Neutrophil (primary cell): ENCODE measurements around the gene MARVELD1.
A peak's percentile ranks its signal among the peaks of the same experiment; 100 is the strongest.

ENCODE experiments used
- H3K27ac ChIP-seq: fragments of 200-600 bp; sonication (generic); 2 replicates; pipeline ENCODE4 v1.5.1; 2016; ENCODE audit warnings: mild to moderate bottlenecking, moderate library complexity
- H3K27me3 ChIP-seq: fragments of 200-600 bp; sonication (generic); 2 replicates; pipeline ENCODE4 v1.6.0; 2016; ENCODE audit warnings: mild to moderate bottlenecking
- H3K36me3 ChIP-seq: fragments of 200-600 bp; sonication (generic); 2 replicates; pipeline ENCODE4 v1.5.1; 2017
- H3K4me1 ChIP-seq, 2 experiments: fragments of 200-600 bp in 1 of 2; sonication (generic) in 1 of 2; 1 replicate in 1 of 2; 2 replicates in 1 of 2; pipeline versions ENCODE4 v1.5.1 to v1.6.1; 2013 to 2016; ENCODE audit warnings: low read depth in 1 of 2, low read length in 1 of 2, mild to moderate bottlenecking in 1 of 2, moderate library complexity in 1 of 2; ENCODE audit not compliant: control insufficient read depth in 1 of 2, insufficient read depth in 1 of 2
- H3K4me3 ChIP-seq, 2 experiments: fragments of 200-600 bp in 1 of 2; sonication (generic) in 1 of 2; 1 replicate in 1 of 2; 2 replicates in 1 of 2; pipeline ENCODE4 v1.5.1; 2013 to 2016; ENCODE audit warnings: low read depth in 1 of 2, low read length in 1 of 2, mild to moderate bottlenecking in 1 of 2, moderate library complexity in 1 of 2
- H3K9me3 ChIP-seq: fragments of 200-600 bp; sonication (generic); 2 replicates; pipeline ENCODE4 v1.5.1; 2016
- TF ChIP-seq, protein P1 (sequence below): fragments of 200-600 bp; sonication (generic); IDR thresholded peaks from 2 replicates; pipeline ENCODE4 v1.5.1; 2016; ENCODE audit warnings: antibody characterized with exemption

The MARVELD1 gene

DNA sequence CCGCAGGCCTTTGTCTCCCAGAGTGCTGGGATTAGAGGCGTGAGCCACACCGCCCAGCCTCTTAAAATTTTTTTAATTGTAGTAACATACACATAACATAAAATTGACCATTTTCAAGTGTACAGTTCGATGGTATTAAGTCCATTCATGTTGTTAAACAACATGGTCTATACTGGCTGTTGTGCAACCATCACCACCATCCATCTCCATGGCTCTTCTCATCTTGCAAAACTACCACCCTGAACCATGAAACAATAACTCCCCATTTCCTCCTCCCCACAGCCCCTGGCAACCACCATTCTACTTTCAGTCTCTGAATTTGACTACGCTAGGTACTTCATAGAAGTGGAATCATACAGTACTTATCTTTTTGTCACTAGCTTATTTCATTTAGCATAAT, 15.5 kb downstream of the MARVELD1 start:
- Histone ChIP-seq H3K27me3 (no peaks in the 10 kb centered on the region), H3K4me3 (no peak overlapping the region), H3K36me3 (no peaks in the 10 kb centered on the region), H3K27ac (no peak overlapping the region), H3K9me3 (no peaks in the 10 kb centered on the region), H3K4me1 (peaks cover 0 to 4% of the 10 kb centered on the region in 2 experiments)
- TF ChIP-seq, protein P1, sequence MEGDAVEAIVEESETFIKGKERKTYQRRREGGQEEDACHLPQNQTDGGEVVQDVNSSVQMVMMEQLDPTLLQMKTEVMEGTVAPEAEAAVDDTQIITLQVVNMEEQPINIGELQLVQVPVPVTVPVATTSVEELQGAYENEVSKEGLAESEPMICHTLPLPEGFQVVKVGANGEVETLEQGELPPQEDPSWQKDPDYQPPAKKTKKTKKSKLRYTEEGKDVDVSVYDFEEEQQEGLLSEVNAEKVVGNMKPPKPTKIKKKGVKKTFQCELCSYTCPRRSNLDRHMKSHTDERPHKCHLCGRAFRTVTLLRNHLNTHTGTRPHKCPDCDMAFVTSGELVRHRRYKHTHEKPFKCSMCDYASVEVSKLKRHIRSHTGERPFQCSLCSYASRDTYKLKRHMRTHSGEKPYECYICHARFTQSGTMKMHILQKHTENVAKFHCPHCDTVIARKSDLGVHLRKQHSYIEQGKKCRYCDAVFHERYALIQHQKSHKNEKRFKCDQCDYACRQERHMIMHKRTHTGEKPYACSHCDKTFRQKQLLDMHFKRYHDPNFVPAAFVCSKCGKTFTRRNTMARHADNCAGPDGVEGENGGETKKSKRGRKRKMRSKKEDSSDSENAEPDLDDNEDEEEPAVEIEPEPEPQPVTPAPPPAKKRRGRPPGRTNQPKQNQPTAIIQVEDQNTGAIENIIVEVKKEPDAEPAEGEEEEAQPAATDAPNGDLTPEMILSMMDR: no peak

DNA sequence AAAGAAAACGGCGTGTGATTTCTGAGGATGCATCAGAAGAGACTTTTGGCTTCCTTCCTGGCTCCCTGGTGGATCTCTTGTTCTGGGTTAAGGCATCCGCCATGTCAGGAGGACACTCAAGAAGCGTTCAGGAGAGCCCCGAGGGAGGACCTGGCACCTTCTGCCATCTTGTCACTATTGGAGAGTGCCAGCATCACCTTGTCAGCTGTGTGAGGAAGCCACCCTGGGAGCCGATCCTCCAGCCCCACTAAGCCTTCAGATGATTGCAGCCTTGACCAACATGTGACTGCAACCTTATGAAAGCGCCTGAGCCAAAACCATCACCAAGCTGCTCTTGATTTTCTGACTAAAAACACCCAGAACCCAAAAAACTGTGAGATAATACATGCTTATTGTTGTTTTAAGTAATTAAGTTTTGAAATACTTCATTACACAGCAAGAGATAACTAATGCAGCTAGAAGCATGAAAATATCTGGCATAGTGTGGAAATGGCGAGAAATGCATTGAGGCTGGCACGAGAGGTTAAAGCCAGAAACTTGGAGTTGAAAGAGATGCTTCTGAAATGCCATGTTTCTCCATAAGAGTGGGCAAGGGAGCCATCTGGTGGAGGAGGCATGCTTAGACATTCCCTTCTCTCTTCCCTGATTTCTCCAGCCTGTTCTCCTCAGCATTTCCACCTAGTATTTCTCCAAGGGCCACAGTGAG, 18.0 kb downstream of the MARVELD1 start:
- Histone ChIP-seq H3K27me3 (no peaks in the 10 kb centered on the region), H3K4me3 (no peak overlapping the region), H3K36me3 (no peaks in the 10 kb centered on the region), H3K4me1 (peaks cover 2 to 5% of the 10 kb centered on the region in 2 experiments), H3K9me3 (no peaks in the 10 kb centered on the region), H3K27ac (no peak overlapping the region)
- TF ChIP-seq, protein P1: peak; percentile 75

DNA sequence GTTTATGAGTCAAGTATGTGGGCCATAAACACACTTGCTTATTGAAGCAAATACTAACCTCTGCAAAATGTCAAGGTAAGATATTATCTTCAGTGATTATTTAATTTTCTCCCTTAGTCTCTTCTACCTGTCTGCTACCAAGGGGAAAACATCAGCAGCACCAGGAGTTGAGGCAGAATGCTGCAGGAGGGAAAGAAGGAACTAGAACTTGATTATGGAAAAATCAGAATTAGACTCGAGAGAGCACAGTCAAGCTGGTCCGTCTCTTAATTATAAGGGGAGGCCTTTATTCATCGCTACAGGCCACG, 18.5 kb downstream of the MARVELD1 start:
- H3K4me3 ChIP-seq: no peak overlapping the region
- H3K9me3 ChIP-seq: no peaks in the 10 kb centered on the region
- TF ChIP-seq, protein P1: no peak
- no peaks in the 10 kb centered on the region for H3K36me3 ChIP-seq
- no peaks in the 10 kb centered on the region for H3K27me3 ChIP-seq
- H3K27ac ChIP-seq: no peak overlapping the region
- peaks cover 6 to 9% of the 10 kb centered on the region in 2 experiments for H3K4me1 ChIP-seq

DNA sequence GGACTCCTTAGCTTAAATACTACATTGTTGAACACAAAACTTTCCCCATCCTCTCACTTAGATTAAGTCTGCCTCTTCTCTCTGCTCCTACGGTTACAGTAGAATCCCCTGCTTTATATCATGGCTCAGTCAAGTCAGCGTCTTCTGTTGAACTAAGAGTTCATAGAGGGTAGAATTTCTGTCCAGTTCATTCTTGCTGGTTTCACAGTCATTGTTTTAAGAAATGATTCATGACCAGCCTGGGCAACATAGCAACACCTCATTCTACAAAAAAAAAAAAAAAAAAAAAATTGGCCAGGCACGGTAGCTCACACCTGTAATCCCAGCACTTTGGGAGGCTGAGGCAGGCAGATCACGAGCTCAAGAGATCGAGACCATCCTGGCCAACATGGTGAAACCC, 19.7 kb downstream of the MARVELD1 start:
- TF ChIP-seq, protein P1: no peak
- H3K27me3 ChIP-seq: no peaks in the 10 kb centered on the region
- no peaks in the 10 kb centered on the region for H3K9me3 ChIP-seq
- no peaks in the 10 kb centered on the region for H3K36me3 ChIP-seq
- H3K27ac ChIP-seq: no peak overlapping the region
- peaks cover 12 to 16% of the 10 kb centered on the region in 2 experiments for H3K4me1 ChIP-seq
- H3K4me3 ChIP-seq: no peak overlapping the region

DNA sequence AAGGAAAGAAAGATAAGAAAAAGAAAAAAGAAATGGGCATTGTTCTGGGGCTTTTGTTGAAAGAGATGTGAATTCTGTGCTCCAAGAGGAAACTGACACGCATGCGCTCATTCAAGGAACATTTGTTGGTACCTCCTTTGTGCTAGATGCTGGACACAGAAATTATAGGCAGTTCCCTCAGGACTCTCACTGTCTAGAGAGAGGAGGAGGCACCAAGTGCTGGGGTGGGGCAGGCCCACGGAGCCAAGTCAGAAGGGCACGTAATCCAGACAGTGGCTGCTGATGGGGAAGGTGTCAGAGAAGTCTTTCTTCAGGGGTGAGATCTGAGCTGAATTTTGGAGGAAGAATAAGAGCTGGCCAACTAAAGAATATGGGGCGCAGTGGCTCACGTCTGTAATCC, 20.5 kb downstream of the MARVELD1 start:
- H3K9me3 ChIP-seq: no peaks in the 10 kb centered on the region
- TF ChIP-seq, protein P1: no peak
- peaks cover 7% of the 10 kb centered on the region for H3K36me3 ChIP-seq
- no peak overlapping the region for H3K27ac ChIP-seq
- H3K27me3 ChIP-seq: no peaks in the 10 kb centered on the region
- H3K4me1 ChIP-seq: peaks cover 17 to 19% of the 10 kb centered on the region in 2 experiments
- no peak overlapping the region for H3K4me3 ChIP-seq
